Measurements from ENCODE around the gene EPHA4.

Gene EPHA4

GRCh38 chr2:221571025-221571550, 1.0 kb downstream of the EPHA4 start:
- DNase-seq, result no peak

GRCh38 chr2:221570321-221570935, 1.7 kb downstream of the EPHA4 start:
- peak; percentile 19 for DNase-seq

DNA sequence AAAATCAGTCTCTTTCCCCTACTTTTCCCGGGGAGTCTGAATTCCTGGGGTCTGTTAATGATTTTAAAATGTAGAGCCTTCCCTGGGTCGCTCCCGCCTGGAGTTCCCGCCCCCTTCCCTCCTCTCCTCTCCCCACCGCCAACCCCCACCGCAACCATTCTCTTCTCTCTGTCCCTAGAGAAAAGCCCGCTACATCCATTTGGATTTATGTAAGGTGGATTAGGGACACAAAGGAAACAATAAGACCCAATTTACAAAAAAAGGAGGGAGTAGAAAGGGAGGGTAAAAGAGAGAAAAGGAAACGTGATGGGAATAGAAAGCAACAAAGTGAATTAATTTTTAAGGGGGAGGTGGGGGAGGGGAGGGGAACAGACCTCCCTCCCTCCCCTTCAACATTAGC, 2.2 kb downstream of the EPHA4 start:
- no peak for DNase-seq

- no peak for DNase-seq
These were observed 2.7 kb downstream of the EPHA4 start for GRCh38 chr2:221569425-221569845.

DNA sequence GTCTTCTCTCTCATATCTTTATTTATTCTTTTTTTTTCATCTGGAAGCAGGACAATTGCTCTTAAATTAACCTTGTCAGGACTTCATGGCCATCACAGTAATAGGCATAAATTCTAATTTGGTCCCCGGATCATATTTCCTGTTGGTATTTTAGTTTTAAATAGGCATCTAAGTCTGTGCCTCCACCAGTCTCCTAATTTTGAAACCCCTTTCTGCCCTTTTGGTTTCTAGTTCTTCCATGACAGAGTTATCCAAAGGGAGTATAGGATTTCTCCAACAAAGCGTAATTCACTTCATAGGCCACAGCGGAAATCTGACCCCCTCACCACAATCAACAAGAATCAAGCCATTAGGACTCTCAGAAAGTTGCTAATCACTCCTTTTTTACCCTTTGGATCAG, 3.8 kb downstream of the EPHA4 start:
- no peak for DNase-seq

GRCh38 chr2:221567809-221568208, 4.3 kb downstream of the EPHA4 start:
- DNase-seq, result no peak

DNA sequence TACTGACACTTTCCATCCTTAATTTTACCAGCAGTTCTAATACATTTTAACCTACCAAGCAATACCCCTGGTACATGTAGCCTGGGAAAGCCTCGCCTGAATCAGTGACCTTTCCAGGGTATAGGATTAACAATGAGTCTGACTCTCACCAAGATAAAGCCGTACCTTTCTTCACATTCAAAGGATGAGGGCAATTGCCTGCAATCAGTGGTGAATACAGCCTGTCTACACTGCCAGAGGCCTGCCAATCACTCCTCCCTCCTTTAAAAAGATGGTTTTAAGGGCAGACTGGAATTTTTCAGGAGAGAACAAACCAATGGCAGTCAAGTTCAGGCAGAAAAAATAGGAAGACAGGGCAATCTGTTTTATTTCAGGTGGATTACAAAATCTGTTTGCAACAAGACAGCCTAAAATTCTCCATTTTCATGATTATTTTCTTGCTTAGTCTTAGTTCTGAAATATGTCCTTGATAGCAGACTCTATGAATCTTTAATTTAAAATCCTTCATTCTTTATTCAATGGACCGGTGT, 4.8 kb downstream of the EPHA4 start:
- no peak for DNase-seq

DNA sequence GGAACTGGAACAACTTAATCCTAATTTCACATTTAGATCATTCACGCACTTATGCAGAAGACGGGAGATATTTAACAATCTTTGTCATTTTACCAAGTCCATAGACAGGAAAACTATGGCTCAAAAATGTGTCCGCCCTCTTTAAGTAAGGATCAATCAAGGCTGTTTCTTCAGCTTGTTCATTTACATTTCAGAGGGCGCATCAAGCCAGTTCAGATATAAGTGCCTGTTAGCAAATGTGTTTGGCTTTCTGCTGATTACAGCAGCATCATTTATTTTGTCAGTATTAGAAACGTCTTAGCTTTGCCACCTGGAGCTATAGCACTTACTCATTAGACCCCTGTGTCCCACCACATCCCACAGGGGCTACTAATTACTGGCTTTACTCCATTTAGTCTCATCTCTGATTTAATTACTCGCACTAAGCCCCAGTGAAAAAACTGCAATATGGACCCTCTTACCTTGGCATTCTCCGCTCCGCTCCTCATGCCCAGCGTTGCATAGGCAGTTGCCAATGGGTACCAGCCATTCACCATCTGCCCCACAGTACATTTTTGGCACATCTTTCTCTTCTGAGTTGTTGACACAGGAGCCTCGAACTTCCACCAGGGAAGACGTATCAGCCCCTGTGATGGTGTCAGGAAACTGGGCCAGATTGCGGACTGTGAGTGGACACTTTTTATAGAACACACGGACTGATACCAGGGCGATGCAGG, 8.7 kb downstream of the EPHA4 start:
- DNase-seq, result no peak

DNA sequence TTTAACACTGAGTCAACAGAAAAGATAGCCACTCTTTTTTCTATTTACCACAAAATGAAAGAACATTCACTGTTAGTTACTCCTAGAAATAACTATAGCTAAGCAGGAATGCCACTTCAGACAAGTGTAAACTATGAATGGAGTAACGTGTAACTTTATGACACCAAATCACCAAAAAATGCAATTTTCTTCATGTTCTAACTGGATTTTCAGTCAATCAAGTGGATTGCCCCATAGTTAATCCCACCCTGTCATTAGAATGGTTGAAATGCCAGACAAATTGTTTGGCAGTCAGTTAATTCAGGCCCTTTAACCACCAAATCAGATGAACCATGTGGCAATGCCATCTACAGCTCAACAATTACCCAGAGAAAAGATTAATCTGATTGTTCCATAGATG, 9.9 kb downstream of the EPHA4 start:
- no peak for DNase-seq

GRCh38 chr2:221561770-221562169, 10.3 kb downstream of the EPHA4 start:
- no peak for DNase-seq

DNA sequence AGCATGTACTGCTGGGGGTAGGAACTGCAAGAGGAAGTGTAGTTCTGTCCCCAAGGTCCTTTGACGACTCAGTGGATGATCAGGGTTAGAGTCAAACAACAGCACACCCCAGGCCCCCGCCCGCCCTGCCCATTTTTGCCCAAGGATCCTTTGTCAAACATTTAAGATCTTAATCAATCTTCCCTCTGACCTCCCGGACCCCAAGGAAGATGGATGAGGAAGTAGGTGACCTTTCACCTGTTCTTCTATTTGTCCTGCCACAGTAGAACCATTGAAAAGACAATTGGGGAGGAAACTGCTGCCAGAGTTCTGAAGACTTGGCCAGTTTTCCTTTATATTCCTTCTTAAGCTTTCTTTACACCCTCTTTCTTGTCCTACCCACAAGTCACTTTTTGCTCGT, 12.1 kb downstream of the EPHA4 start:
- DNase-seq, result no peak

DNA sequence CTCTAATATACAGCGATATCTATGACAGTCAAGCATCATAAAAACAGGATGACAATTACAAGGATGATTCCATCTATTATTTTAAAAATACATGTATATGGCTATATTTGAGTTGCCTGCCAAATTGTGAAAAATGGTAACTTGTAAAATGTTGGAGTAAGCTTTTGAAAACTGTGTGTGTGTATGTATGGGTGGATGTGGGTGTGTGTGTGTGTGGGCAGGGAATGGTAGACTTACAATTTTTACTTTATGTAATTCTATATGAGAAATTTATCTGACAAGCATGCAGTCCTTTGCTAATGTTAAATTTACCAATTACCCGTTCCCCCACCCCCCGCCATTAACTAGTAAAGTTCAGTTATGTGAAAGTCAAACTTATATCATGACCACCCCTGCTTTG, 14.0 kb downstream of the EPHA4 start:
- no peak for DNase-seq

DNA sequence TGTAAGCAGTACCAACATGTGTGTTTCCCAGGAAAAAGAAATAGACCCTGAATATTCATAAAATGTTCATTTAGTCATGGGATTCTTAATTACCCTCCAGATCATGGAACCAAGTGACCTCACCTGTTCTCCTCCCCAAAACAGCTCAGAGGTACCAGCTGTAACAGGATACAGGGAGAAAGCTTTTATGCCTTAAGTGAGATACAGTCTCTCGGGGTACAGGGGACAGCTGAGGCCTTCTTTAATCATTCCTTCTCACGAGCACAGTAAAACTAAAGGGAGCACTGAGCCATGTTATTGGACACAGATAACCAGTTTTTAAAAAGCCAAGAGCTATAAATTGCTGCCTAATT, 16.6 kb downstream of the EPHA4 start:
- no peak for DNase-seq

DNA sequence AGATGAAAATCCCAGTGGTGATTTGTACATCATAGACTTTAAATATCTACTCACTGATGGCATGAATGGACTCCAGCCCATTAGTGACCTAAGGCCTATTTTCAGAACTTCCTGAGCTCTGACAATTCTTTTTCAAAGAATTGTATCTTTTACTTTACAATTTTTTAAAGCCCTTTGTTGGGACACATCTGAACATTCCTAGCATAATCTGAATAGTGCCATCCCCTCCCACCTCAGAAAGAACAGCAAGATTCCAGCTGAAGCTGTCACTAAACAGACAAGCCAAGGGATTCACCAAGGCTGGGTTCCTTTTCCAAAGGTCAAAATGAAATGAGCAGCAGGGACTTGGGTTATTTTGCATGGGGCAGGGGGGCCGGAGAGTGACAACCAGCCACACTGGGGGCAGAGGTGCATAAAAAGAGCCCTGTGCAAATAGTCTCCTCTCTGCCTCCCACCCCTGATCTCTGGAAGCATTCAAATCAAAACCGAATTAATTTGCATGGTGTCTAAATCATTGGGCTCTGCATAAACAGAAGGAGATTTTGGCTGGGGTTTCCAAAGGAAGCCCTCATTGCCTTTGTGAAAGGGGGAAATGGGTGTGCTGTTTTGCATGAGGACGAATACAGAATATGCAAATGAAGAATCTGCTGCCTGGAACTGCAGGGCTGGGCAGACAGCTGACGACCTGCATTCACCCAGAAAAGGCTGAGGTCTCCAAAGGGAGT, 17.2 kb downstream of the EPHA4 start:
- no peak for DNase-seq

DNA sequence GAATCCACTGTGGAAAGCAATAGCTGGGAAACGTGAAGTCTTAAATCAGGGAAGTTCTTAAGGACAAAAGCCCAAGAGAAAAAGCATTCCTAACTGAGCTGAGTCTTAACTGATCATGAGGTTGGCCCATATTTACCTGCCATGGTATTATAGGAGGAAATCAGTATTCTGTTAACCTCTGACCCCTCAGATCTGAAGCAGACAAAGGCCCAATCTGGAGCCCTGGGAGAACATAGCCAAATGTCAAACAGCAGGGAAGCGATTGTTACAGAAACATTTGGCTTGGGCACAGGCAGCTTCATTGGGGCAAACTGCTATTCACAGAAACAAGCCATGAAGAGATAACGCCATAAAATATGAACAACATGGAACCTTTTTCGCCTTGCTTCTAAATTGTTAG, 18.8 kb downstream of the EPHA4 start:
- peak; percentile 88 for DNase-seq

GRCh38 chr2:221552291-221552690, 19.8 kb downstream of the EPHA4 start:
- no peak for DNase-seq

GRCh38 chr2:221551864-221552263, 20.2 kb downstream of the EPHA4 start:
- no peak for DNase-seq

GRCh38 chr2:221549143-221549542, 23.0 kb downstream of the EPHA4 start:
- DNase-seq, result no peak

DNA sequence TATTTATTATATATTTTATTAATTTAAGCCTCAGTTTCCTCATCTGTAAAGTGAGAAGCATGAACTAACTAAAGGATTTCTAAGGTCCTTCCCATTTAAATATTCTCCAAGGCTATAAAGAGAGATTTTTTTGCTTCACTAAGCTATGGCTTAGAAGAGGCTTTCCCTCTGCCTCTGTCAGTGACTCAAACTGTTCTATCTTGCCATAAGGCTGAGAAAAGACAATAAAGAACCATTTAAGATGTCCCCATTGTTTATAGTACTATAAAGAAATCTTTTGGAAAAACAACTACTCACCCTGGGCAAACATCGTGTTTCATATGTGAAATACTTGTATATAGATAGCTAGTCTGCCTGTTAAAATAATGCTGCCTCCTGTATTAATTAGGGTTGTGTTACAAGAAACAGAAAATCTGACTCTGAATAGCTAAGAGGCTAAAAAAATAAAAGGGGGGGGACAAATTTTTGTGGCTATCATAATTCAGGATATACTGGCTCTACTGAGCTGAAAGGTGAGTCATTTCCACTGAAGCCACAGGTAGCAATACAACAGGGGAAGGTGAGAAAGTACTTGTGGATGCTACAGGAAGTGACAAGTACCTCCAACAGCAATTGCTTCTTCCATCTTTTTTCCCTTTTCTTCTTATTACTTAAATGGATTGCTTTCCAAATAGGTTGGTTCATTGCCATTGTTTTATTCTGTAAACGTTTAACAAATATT, 25.4 kb downstream of the EPHA4 start:
- no peak for DNase-seq

- no peak for DNase-seq
These were observed 30.9 kb downstream of the EPHA4 start for GRCh38 chr2:221541131-221541735.

DNA sequence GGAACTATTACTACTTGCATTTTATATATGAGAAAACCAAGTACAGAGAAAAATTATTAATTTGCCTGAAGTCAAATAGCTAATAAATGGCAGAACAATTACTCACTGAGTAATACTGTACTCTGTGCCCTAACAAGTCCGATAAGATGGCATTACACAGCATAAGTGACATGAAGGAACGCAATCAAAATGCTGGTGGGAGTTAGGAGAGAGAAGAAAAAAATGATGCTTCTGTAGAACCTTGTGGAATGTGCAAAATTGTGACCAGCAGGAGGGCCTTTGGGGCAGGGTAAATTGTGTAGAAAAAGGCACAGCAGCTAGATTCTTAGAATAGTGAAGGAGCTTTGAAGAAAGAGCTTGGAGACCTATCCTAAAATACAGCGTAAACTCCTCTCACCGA, 32.9 kb downstream of the EPHA4 start:
- DNase-seq, result no peak

- DNase-seq, result no peak
These were observed 36.3 kb downstream of the EPHA4 start for GRCh38 chr2:221535824-221536223.

- no peak for DNase-seq
These were observed 38.8 kb downstream of the EPHA4 start for GRCh38 chr2:221533299-221533698.
